GM19035 (cell line): Measurements from ENCODE around the gene OXSM.

ENCODE experiments used
- ATAC-seq: cut with Tn5 transposase; IDR thresholded peaks from one replicate; pipeline ENCODE4 v1.9.1; 2021; ENCODE audit not compliant: unreplicated experiment

OXSM gene

DNA sequence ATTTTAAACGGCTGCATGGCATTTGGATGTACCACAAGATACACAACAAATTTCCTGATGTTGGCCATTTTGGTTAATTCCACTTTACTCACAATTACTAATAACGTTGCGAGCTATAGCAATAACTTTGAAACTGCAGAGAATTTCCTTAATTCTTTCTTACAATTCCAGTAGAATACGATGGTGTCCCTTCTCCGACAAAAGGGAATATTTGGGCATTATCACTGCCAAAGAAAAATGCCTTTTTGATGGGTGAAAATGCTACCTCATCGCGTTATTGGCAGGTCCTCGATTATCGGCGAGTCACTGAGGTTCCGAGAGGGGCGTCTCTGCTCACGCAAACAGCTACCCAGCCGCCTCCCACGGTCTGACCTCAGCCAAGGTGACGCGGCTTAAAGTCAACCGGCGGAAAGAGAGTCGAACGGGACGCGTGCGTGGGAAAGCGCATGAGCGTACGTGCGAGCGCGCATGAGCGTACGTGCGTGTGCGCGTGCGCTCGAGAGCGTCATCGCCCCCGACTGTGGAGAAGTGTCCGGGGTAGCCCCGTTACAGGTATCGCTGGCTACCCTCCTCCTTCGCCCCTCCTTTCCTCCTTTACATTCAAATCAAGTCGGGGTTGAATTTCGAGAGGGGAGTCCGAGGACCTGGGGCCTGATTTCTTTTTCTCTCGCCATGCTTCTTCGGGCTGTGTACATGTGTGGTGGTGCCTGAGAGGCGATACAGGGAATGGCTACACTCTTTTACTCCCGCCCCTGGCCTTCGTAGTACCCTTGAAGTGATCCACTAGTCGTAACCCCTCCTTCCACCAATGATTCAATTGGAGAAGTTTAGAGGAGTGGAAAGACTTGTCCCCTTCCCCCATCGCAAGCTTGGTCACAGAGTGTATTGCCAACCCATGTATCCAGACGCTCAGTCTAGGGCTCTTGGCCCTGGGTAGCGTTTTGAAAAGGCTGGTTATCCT lies at the start of gene OXSM:
OXSM (plus strand) TSS at position 495 of the 961 bp plus-strand sequence. CDS start 931 bp downstream, outside the sequence.
- ATAC-seq: peak; percentile 93

DNA sequence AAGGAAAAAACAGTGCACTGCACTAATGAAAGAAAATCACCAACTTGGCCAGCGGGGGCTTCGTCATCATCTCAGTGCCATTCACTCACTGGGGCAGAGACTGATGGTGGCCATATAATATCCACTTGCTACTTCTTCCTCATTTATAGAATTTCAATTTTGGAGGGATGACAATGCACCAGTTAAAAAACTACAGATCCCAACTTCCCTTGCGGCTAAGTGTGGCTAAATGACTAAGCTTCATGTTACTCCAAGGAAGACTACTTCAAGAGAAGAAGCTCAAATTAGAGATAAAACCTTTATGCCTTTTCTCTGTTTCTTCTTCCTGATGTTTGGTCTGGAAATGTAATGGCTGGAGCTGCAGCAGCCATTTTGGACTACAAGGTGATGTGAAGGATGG lies 45.4 kb upstream of the OXSM start:
- no peak for ATAC-seq

DNA sequence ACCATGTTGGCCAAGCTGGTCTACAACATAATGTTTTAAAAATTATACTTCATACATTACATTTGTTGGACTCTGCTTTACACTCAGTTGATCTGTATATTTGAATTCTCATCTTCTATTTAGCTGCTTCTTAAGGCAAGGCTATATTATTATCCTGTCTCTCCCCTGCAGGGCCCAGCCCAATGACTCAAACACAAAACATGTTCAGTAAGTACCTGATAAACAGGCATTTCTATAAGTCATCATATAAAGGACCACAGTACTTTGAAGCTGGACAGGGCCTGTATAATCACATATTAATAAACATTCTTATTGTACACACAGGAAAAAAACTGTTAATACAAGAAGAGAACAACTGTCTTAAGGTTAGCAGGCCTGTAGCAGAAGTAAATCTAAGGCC lies 42.9 kb upstream of the OXSM start:
- no peak for ATAC-seq

DNA sequence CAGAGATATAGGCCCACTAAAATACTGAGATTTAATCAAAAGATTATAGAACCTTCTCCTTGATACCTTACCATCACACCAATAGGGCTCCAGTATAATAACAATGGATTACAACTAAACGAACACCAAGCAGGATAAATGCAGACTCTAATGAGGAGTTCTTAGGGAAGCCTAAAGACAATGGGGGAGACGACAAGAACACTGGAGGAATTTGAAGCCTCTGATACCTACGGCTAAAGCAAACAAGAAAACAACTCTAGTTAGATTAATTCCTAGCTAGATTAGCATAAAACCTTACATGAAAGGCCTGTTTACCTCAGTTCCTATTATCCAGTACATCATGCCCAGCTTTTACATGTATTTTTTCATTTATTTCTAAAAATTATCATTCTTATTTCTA lies 41.7 kb upstream of the OXSM start:
- ATAC-seq: no peak

DNA sequence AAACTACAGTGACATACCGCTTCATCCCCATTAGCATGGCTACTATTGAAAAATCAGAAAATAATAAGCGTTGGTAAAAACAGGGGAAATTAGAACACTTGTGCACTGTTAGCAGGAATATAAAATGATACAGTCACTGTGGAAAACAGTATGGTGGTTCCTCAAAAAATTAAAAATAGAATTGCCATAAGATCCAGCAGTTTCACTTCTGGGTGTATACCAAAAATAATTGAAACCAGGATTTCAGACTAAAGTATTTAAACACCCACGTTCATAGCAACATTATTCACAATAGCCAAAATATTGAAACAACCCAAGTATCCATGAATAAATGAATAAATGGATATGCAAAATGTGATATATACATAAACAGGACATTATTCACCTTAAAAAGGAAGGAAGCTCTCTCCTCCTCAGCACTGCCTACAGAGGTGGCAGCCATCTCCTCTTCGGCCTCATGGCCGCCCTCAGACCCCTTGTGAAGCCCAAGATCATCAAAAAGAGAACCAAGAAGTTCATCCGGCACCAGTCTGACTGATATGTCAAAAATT lies 40.8 kb upstream of the OXSM start:
- ATAC-seq: no peak

DNA sequence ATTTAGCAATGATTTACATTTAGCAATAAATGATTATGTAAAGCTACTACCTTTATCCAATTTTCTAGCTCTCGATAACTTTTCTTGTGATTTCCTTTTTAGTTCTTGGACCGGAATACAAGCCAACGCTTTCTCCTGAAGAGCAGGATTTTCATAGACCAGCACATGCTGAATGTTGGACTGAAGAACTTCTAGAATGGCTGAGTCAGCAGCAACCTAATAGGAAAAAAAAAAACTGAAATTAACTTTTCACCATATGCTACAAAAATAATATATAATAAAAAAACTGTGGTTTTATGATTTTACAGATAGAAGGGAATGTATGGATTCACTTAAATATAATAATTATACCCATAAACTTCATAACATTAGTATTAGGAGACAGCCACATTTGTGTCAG lies 38.8 kb upstream of the OXSM start:
- no peak for ATAC-seq

DNA sequence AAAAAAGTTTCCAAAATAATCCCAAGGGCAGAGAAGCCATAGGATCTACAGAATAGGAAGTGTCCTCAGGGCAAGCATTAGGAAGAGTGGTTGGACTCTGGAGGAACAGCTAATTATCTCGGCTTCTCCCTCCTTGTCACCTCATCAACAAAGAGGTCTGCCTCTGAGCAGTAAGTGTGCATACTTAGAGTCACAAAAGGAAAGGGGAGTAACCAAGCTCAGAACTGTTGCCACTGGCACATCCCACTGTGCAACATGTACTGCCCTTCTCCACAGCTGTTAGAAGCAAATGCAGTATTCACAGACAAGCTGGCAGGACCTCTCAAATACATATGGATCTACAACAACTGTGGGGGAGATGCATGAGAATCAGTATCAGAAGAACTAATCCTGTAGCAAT lies 38.2 kb upstream of the OXSM start:
- no peak for ATAC-seq

DNA sequence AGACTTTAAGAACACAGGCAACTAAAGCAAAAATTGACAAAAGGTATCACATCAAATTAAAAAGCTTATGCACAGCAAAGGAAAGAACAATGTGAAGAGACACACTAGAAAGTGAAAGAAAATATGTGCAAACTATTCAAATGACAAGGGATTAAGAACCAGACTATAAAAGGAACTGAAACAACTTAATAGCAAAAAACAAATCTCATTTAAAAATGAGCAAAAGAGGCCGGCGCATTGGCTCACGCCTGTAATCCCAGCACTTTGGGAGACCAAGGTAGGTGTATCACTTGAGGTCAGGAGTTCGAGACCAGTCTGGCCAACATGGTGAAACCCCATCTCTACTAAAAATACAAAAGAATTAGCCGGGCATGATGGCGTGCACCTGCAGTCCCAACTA lies 21.0 kb upstream of the OXSM start:
- ATAC-seq: peak; percentile 93

DNA sequence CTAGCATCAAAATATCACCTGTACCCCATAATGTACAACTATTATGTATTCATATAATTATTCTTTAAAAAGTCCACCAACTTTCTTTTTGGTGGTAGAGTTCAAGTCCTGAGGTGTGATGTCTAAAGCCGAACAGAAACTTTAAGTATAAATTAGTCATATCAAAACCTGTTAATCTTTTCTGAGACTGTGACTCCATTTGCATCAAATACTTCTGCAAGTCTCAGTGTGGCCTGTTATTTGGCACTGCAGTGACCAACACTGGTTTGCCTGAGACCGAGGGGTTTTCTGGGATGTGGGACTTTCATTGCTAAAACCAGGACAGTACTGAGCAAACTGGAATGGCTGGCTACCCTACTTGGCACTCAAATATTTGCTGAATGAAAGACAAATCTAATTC lies 14.0 kb upstream of the OXSM start:
- peak; percentile 52 for ATAC-seq

DNA sequence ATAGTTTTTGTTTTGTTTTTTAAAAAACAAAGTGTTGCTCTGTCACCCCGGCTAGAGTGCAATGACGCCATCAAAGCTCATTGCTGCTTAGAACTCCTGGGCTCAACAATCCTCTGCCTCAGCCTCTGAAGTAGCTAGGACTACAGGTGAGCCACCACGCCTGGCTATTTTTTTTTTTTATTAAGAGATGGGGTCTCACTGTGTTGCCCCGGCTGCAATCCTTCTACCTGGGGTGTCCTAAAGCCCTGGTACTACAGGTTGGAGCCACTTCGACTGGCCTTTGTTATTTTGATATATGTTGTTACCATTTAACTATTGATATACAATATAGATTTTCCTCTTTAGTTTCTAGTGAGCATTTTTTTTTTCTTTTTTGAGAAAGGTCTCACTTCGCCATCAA lies 9.3 kb upstream of the OXSM start:
- ATAC-seq: no peak

DNA sequence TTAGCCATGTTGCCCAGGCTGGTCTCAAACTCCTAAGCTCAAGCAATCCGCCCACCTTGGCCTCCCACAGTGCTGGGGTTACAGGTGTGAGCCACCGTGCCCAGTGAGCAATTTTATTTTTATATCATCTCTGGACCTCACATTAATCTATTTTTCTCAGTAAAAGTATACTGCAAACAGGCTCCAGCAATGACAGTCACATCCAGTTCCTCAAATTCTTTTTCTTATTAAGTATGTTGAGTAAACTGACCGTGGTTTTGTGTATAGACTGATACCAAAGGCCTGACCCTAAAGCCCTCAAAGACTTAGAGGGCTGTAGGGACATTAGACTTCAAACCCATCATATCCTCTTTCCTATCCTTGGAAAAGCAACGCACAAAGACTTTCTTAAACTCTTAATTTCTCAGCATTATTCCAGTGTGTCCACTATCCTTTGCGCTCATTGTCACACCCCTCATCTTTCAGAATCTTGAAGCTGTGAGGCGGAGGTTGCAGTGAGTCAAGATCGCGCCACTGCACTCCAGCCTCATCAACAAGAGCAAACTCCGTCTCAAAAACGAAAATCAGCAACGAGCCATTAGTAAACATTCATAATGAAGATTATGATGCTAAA lies 8.6 kb upstream of the OXSM start:
- ATAC-seq: no peak

DNA sequence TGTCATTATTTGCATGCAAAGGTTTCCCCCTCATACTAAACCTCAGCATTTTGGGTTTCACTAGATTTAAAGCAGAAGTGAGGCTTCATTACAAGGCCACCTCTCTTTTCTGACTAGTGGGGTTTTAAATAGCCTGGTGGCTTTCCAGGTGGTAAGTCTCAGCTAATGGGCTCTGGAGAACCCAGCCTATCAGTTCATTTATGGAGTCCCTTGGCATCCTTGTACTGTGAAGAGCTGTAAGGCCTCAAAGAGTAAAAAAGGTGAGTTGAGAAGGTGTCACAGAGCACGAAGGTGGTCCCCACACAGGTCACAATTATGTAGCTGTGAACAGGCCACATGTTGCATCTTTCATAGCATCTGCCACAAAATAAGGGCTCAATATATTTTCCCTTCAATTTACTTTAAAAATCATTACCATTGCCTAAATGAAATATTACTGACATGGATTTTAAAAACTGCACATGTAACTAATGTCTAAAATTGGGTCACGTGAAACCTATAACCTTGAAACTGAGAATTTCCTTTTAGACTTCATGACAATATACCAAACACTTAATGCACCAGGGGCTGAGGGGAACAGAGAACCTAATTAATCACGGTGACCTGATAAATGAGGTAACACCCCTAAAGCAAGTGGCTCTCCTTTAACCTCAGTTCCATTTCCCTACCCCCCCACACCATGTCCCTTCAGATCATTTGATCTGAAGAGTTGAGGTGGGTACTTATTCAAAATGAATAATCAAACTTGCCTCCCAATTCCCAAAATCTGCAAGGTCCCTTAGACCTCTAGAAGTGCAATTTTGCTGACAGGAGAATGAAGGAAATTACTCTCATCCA lies 7.9 kb upstream of the OXSM start:
- ATAC-seq: peak; percentile 57

DNA sequence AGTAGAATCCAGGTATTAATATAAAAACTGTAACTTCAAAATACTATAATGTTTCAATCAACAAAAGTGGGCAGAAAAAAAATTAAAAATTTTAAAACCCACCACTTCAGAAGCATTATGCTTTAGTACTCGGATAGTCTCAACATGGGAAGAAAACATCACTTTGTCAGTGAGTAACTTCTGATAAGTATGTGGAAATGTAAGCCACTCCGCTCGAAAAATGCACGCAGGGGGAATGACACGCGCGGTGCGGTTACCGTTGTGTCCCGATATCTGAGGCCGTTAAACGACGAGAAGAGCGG lies 7.3 kb upstream of the OXSM start:
- ATAC-seq: no peak

DNA sequence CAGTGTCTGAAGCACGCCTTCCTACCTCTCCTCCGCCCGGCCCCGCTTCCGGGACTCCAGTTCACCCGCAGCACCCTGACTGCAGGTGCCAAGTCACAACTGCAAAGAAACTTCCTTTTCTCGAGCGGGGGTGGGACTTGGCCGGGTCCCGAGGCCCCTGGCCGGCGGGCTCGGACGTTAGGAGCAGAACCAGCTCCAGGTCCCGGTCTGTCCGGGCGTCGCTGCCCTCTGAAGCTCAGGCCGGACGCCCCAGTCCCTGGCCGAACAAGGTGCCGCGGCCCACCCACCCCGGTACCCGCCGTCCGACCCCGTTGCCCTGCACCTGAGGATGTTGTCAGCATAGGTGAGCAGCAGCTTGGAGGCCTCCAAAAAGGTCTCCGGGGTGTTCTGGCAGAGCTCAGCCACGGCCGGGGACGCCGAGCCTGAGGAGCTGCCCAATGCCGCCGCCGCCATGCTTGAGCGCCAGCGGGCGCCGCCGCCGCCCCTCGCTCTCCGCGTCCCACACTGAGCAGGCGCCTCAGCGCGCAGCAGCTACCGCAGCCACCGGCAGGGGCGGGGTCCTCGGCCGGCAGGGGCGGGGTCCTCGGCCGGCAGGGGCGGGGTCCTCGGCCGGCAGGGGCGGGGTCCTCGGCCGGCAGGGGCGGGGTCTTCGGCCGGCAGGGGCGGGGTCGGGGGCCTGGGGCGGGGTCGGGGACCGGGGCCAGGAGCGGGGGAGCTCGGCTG lies 6.8 kb upstream of the OXSM start, which contains the start of gene NGLY1:
NGLY1 (minus strand) TSS at position 506 of the 723 bp plus-strand sequence; CDS start at position 453, 53 bp downstream.
- ATAC-seq: peak; percentile 73

DNA sequence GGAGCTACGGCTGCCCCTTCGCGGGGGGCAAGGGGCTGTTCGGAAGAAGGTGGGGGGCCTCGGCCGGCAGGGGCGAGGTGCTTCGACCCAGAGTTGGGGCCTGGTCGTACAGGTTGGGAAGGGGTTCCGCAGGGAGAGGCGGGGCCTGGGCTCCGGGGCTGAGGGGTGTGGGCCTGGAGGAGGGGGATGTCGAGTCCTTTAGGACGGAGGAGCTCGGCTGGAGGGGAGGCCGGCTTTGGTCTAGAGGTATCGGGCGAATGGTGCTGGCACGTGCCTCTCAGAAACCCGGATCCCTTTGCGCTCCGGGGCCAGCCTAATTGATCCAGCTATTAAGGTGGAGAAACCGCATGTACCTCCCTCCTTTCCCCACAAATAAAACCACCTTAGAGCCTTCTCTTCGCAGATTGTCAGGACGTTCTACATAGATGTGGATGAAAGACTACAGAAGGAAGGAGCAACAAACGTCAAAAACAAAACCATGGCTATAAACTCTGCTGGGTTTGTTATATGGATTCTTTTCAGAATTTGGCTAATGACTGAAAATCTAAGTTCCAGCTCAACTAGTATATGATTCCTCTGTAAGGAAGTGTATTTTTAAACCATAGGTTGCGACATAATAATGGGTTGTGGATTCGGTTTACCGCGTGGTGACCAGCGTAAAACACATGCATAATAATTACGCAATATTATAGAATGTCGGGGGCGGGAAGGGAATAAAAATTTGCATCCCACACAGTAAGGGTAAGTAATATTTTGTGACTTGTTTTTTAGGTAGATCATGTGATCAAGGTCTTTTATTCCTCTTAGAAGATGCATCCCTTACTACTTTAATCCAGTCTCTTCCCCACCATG lies 6.0 kb upstream of the OXSM start:
- peak; percentile 26 for ATAC-seq

DNA sequence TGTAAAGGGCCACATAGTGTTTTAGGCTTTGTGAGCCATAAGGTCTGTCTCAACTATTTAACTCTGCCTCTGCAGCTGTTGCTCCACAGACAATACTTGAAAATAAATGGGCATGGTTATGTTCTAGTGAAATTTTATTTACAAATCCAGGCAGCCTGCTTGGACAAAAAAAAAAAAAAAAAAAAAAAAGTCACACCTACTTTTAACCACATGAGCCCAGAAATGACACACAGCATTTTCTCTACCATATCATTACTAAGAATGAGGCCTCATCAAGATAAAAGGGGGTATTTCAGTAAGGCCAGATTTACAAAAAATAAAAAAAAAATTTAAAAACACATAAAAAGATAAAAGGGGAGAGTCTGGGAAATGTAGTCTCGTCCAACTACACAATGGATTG lies 4.9 kb upstream of the OXSM start:
- no peak for ATAC-seq

DNA sequence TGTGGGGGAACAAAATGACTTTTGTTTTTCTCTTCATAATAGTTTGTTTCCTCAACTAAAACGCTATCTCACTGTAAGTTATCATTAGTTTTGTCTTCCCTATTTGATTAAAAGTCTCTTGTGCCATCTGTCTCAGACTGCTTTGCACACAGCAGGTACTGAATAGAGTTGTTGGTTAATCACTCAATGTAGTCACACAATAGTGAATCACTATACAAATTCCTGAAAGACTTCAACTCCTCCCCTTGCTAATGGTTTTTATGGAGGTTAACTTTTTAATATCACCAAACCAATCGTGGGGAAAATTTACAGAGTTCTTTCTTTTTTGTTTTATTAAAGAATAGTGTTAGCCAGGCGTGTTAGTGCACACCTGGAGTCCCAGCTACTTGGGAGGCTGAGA lies 4.1 kb upstream of the OXSM start:
- no peak for ATAC-seq

DNA sequence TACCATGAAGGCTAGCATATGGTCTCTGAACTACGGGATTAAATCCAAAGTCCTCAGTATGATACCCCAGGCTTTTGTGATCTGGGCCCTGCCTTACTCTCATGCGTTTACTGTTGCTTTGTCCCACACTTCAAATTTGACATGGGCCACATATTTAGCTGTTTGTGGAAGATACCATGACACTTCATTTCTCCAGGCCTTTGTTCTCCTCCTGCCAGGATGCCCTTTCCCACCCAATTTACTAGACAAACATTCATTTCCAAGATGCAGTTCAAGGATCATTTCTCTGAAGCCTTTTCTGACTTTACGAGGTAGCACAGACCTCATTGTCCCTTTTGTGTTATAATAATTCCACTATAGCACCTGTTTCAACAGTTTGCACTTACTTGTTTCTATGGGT lies 2.2 kb upstream of the OXSM start:
- no peak for ATAC-seq

DNA sequence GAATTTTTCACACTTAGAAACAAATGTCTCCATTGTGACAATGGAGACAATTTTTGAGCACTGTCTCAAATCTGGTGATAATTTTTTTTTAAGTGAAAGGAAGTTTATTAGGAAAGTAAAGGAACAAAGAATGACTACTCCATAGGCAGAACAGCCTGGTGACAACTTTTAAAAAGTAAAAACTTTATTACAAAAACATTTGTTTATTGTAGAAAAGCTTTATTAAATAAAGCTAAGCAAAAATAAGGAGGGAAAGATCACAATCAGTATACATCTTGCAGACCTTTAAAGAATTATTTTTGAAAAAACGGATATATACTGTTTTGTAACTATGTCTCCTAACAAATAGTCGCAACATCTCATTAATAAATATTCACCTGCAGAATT lies 688 bp upstream of the OXSM start:
- ATAC-seq: no peak

DNA sequence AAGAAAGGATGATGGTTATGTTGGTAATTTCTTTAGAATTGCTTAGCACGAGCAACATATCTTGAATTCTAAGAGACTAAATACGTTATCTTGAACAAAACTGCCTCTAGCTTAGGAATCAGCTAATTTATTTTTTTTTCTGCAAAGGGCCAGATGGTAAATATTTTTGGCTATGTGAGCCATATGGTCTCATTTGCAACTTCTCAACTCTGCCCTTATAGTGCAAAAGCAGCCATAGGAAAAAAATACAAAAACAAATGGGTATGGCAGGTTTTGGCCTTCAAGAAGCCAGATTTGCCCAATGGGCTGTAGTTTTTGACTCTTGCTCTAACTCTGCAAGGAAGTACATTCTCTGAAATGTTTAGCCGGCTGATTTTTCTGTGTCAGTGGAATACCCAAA lies 11.9 kb downstream of the OXSM start:
- no peak for ATAC-seq
